ENCODE data around the gene FOLR3.

DNA sequence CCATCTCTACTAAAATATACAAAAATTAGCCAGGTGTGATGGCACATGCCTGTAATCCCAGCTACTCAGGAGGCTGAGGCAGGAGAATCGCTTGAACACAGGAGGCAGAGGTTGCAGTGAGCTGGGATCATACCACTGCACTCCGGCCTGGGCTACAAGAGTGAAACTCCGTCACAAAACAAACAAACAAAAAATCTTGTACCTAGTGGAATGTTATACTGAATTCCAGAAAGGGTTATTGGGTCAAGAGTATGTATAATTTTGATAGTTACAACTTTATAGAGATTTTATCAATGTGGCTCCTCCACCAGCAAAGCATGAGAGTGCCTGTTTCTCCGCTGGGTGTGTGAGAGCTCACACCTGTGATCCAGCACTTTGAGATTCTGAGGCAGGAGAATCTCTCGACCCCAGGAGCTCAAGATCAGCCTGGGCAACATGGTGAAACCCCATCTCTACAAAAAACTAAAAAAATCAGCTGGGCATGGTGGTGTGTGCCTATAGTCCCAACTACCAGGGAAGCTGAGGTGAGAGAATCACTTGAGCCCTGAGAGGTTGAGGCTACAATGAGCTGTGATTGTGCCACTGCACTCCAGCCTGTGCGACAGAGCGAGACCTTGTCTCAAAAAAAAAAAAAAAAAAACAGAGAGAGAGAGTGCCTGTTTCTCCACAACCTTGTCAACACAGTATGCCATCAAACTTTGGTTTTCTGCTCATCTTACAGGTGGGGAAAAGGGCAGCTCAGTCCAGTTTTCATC lies 43.7 kb downstream of the FOLR3 start:
- TF ChIP-seq, protein P1, sequence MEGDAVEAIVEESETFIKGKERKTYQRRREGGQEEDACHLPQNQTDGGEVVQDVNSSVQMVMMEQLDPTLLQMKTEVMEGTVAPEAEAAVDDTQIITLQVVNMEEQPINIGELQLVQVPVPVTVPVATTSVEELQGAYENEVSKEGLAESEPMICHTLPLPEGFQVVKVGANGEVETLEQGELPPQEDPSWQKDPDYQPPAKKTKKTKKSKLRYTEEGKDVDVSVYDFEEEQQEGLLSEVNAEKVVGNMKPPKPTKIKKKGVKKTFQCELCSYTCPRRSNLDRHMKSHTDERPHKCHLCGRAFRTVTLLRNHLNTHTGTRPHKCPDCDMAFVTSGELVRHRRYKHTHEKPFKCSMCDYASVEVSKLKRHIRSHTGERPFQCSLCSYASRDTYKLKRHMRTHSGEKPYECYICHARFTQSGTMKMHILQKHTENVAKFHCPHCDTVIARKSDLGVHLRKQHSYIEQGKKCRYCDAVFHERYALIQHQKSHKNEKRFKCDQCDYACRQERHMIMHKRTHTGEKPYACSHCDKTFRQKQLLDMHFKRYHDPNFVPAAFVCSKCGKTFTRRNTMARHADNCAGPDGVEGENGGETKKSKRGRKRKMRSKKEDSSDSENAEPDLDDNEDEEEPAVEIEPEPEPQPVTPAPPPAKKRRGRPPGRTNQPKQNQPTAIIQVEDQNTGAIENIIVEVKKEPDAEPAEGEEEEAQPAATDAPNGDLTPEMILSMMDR (conservative IDR thresholded peaks at IDR 0.05; ENCODE audit: low read depth, low read length) = no peak
- no peak for TF ChIP-seq EZH2 (IDR thresholded peaks at IDR 0.05; ENCODE audit: low read length, unreplicated experiment)

Measured in PC-3 (cell line).